ENCODE results near the gene IGF2BP2.
"Not testable (repeated sequence)": the region's sequence is repeated elsewhere in the genome, so short reads cannot be mapped to it uniquely, and the experiment has no call there.

IGF2BP2 gene

DNA sequence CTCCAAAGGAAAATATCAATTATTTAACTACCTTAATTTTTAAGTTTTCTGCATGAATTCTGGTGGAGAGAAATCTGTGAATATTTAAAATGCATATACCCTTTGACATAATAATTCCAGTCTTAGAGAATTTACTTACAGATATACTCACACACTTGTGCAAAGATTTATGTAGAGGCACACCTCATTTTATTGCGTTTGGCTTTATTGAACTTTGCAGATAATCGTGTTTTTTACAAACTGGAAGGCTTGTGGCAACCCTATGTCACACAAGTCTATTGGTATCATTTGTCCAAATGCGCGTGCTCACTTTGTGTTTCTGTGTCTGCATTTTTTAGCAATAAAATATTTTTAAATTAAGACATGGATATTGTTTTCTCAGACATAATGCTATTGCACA is 157.3 kb downstream of the IGF2BP2 start:
- no peak for DNase-seq (ENCODE audit: low read depth in 2 of 2)

DNA sequence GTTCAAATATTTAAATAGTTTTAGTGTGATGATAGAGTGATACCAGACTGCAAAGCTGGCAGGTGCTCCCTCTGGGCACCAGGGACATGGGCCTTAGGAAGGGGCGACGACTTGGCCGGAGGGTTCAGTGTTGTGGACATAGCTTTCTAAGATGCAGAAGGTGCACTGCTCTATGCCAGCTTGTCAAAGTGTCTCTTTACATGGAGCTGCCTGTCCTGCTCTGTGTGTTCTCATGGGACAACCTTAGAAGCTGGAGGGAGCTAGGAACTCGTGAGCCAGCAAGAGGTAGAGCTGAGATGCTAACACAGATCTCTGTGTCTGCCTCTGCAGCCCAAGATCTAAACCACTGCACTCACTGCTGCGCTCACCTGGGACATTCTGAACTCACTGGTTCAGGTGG is 160.9 kb downstream of the IGF2BP2 start:
- no peak for DNase-seq (ENCODE audit: low read depth in 2 of 2)

DNA sequence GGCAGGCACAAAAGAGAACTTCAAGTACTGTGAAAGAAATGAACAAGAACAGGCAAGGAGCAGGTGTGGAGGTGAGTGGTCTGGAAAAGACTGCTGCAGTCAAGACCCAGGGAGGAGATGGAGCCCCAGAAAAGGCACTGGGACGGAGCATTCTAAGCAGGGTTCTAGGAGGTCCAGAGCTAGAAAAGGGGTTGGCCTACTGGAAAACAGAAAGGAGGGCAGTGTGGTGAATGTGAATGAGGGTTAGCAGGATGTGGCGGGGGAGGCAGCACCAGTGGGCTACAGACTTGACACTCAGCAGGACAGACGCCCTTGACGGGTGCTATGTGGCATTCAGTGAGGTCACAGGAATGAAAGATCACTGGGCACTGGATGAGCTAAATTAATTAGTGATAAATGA is 163.1 kb downstream of the IGF2BP2 start:
- DNase-seq (ENCODE audit: low read depth in 2 of 2): no peak

DNA sequence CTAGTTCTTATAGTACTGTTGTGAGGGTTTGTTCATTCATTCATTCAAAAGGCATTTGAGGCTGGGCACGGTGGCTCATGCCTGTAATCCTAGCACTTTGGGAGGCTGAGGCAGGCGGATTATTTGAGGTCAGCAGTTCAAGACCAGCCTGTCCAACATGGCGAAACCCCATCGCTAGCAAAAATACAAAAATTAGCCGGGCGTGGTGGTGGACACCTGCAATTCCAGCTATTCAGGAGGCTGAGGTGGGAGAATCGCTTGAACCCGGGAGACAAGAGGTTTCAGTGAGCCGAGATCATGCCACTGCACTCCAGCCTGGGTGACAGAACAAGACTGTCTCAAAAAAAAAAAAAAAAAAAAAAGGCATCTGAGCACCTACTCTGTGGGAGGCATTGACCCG is 163.5 kb downstream of the IGF2BP2 start:
- DNase-seq (ENCODE audit: low read depth in 2 of 2): not testable (repeated sequence)

DNA sequence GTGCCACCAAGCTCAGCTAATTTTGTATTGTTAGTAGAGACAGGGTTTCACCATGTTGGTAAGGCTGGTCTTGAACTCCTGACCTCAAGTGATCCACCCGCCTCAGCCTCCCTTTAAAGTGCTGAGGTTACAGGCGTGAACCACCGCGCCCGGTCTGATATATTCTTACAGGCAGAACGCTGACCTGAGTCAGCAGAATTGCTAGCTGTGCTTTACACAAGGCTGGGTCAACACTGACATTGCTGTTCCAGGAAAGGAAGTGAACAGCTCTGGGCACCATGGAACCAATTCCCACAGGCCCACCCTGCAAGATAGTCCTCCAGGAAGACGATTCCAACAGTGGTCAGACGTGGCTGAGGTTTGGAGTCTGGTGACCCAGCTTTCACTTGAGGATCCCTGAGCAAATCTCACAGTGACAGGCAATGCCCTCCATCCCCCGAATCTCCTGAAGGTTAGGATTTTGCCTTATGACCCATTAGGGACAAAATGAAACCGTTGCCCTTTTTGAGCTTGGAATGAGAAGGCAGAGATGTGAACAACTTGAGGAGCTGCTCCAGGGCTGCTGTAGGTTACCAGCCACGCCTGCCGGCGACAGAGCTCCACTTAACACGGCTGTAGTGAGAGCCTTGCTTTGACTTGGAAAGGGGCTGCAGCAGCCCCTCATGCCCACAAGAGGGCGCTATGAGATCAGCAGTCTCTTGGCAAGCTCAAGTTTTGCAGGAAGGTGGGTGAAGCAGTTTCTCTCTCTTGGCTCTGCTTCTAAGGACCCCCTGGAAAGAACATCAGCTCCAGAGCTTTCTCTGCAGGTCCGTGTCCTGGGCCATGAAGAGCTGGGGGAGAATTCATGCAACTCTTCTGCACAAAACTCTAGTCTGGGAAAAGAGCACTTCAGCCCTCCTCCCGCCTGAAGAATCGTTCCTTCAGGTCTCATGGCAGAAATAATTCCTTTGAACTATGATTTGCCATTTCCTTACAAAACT is 164.6 kb downstream of the IGF2BP2 start:
- peak; percentile 53 to 58 for DNase-seq (ENCODE audit: low read depth in 2 of 2)

DNA sequence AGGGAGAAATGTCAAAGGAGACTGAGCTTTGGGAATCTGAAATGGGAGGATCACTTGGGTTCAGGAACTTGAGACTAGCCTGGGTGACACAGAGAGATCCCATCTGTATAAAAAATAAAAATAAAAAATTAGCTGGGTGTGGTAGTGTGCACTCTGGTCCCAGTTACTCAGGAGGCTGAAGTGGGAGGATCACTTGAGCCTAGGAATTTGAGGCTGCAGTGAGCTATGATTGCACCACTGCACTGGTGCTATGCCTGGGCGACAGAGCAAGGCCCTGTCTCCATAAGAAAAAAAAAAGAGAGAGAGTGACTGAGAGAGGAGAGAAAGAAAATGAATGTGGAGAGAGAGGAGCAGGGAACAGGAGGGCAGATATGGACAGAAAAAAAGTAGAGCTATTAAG is 165.9 kb downstream of the IGF2BP2 start:
- DNase-seq (ENCODE audit: low read depth in 2 of 2): no peak

DNA sequence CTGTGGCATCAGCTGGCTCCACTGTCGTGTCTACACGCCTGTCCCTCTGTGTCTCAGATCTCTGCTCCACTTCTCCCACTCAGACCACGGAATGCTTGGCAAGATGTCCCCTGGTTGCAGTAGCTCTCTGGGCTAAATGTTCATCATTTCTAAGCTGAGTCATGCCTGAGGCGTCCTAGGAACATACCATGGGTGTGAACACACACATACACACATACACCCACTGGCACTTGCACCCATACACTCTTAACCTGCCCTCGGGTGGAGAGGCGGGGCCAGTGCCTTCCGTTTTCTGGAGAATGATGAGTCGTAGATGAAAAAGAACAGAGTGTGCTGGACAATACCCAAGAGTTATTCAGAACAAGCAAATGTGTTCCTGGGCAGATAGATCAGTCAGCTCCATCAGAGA is 166.3 kb downstream of the IGF2BP2 start:
- DNase-seq (ENCODE audit: low read depth in 2 of 2): no peak

DNA sequence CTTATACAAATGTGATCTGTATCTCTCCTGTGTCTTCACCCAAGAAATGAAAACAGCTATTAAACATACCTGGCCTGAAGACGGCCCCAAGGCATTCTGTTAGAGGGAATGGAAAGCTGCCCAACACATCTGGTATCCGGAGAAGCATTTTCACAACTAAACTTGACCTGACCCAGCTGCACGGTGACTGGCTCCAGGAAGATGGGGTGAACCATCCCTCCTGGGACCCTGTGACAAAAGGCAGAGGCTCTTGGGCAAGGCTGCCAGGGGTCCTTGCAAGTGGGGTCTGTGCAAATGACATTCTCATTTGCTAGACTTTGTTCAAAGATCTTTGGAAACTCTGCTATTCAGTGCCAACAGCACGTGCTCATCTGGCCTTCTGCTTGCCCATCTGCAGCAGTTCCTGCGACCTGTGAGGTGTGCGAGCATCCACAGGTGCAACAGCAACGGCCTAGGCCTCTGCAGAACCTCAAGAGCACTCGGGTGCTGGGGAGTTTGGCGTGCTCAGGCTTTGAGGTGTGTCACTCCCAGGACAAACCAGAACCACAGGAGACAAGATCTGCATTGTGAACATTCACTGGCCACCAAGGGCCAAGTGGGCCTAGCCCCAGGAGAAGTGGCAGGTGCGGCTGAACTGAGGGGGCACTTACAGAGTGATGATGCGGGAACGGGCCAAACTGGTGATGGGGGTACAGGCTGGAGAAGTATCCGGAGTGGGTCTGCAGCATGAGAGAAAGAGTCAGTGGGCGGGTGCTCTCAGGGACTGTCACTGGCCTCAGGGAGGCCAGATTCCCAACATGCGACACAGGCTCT is 166.9 kb downstream of the IGF2BP2 start:
- DNase-seq (ENCODE audit: low read depth in 2 of 2): no peak

DNA sequence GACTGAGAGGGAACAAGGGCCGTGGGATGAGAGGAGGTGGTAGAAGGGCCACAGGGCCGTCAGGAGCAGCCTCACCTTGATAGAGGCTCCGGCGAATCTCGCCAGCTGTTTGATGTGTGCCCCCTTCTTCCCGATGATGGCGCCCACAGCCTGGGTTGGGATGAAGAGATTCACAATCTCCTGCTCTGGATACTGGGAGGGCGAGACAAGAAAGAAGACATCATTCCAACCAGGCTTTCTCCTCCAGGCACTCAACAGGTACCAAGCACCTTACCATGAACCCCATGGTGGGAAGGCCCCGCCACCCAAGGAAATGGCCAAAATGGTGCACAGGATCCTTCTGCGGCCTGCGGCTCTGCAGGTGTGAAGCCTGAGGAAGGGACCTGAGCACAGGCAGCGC is 167.6 kb downstream of the IGF2BP2 start:
- DNase-seq (ENCODE audit: low read depth in 2 of 2): no peak

DNA sequence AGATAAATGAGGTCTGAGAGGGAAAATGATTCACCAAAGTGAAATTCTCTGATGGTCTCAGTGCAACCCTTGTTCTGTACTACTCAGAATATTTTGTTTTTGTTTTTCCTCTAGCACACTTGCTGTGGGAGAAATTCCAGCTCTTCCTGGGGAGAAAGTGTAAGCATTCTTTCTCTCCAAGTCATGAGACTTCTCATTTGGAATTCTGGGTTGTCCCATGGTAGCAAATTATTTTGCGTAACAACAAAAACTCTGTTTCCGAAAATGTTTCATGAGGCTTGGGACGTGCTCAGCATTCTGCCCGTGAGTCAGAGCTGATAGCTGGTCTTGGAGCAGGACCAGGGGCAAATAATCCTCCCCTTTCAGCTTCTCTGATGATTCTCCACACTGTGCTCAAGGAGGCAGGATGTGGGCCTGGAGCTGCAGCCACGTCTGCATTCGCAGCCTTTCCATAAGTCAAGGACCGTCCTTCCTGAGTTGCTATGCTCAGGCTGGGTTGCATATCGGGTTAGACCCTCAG is 168.5 kb downstream of the IGF2BP2 start:
- DNase-seq (ENCODE audit: low read depth in 2 of 2): no peak

DNA sequence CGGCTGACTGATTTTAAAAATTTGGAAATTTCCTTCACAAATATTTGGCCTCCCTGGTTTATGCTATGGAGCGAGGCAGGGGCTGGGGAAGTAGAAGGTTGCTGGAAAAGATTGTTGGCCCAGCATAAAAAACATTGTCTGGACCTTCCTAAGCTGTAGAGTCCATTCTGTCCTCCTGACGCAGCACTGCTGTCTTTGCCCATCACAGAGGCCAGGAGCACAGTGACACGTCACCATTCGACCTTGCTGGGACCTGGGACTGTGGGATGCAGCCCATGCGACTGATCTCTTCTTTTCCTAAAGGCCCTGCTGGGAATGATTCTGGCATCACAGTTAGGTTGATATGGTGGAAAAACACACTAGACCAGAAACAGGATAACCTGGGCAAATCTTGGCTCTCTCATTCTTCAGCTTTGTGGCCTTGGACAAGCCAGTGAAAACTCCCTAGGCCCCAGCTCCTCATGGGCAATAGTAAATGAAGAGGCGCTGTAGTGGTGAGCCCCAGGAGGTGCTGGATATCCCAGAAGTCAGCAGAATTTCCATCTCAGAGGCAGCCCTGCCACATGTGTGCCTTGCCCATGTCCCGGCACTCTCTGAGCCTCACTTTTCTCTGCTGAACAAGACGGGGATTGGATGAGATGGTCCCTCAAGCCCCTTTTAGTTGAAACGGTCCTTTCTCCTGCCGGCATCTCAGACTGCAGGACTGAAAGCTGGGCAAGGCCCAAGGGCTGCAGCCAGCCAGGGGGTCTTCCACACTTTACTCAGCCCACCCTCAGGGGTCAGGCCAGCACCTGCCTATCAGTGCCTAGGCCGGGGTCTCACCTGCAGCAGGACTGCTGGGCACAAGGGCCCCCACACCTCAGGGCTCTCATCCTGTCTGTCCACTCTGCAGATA is 169.2 kb downstream of the IGF2BP2 start:
- no peak for DNase-seq (ENCODE audit: low read depth in 2 of 2)

DNA sequence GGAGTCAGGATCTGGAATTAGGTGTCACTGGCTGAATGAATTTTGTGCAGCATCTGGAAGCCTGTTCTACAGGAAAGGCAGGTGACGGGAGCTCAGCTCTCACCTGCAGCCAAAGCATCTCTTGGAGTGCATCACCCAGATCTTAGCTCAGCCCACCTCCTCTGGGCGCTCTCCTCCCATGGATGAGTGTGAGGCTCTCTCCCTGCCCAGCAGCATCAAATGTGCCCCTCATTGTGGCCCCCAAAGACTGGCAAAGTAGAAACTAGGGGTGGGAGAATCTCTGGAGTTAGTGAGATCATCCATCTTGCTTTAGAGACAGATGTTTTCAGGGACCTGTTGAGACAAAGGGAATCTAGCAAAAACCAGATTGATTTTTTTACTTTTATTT is 170.1 kb downstream of the IGF2BP2 start:
- no peak for DNase-seq (ENCODE audit: low read depth in 2 of 2)

DNA sequence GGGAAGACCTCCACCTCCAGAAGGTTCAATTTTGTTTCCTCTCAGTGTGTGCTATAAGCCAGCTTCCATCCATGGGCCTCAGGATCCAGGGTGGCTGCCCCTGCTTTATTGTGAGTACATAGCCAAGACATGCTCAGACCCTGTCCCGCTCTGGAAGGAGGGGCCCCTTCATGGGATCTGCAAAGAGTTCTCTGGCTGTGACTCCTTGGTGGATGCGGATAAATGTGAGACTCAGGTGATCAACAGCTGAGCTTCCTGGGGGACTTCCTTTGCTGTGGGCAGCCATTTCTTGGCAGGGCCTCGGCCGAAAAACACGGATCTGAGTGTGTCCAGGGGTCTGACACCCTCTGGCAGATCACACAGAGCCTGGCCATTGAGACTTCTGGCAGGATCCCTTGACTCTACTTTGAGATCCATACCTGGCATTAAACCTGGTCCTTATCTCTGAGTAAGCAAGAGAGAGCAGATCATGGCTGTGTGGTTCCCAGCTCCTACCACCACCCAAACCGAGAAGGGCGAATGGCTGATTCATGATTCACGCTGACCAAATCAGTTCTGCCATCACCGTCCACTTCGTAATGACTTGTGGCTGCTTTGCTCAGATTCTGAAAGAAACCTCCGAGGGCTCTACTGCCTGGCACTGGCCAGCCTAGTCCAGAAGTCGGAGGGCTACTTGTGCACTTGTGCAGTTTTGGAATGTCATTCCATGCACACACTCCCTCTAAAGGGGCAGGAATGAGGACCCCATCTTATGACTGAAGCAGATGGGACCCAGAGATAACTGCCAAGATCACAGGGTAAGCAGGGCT is 170.7 kb downstream of the IGF2BP2 start:
- DNase-seq (ENCODE audit: low read depth in 2 of 2): no peak

DNA sequence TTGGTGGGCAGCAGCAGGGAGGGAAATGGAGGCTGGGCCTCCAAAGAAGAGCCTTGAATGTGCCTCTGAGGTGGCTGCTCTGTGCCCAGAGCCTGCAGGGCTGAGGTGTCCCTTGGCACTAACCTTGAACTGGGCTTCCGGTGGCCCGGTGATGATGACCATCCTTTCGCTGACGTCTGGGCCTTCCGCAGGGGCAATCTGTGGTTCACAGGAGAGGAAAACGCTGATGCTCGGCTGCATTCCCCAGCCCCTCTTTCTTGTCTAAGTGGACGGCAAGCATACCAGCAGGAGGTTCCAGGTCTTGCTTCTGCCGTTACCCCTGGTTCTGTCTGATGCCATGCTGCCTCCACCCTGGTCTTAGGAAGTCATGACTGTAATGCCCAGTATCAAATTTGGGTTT is 172.9 kb downstream of the IGF2BP2 start:
- no peak for DNase-seq (ENCODE audit: low read depth in 2 of 2)

DNA sequence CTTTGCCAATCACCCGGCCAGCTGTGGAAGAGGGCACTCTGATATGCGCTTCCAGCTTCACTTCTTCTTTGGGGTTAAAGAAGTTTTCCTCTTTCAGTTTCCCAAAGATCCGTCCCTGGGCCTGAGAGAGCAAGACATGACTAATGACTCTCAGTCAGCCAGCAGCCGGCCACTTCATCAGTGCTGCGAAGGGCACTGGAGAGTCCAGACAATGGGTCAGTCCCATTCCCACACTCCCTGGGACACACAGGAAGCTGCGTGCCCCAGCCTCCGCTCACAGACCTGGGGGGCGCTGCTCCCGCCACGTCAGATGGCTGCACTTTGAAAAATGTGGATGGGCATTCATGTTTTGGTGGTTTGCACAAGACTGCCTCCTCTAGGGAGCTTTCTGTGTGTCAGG is 175.4 kb downstream of the IGF2BP2 start:
- DNase-seq (ENCODE audit: low read depth in 2 of 2): no peak

DNA sequence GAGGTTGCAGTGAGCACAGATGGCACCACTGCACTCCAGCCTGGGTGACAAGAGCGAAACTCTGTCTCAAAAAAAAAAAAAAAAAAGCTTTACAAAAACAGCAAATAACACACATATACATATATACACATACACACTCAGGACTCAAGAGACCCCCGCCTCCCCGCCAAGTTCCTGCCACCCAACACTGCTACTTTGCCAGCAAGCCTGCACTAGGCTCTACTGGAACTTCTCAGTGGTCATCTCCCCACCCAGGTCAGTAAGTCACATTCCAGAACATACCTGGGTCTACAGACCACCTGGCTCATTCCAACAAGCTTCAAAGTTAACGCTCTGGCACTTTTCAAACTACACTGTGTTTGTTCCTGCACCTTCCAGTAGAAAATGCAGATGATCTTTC is 176.4 kb downstream of the IGF2BP2 start:
- DNase-seq (ENCODE audit: low read depth in 2 of 2): no peak

DNA sequence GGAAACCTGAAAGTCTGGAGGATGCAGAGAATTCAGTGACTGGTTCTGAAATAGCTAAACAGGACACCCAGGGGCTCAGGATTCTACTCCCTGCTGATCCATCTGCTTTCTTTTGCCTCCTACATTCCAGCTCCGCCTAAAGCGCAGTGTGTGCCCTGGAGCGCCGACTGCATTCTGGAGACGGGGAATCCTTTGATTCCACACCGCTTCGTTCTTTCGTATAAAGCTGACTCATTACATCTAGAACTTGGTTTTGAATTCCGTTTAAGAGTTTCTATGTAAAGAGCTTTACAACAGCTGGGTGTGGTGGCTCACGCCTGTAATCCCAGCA is 177.0 kb downstream of the IGF2BP2 start:
- DNase-seq (ENCODE audit: low read depth in 2 of 2): no peak

DNA sequence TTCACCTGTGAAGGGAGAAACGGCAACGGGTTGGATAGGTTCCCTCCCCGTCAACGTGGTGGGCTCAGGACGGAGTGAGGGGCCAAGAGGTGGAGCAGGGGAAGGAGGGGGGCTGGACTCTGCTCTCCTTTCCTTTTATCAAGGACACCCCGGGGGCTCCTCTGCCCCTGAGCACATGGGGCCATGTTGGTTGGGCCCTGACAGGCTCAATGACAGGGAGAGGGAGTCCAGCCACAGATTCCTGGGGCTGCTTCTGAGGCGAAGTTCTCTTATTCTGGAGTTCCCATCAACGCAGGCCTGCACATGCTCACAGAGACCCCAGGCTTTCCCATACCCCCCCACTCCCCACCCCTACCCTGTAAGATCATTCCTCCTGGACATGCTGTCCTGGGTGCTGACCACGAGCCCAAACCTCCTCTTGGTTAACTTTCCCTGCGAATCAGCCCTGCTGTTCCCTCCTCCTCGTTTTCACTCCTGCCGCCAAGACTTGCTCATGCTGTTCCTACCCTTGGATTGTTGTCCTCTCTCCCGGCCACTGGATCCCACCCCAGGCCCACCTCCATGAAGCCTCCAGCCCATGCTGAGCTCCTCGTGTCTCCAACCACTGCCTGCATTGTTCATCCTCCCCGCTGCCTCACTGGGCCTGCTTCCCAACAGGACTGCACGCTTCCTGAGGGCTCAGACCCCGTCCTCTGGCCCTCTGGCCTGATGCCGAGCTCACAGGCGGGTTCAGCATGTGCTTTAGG is 177.5 kb downstream of the IGF2BP2 start:
- DNase-seq (ENCODE audit: low read depth in 2 of 2): no peak

DNA sequence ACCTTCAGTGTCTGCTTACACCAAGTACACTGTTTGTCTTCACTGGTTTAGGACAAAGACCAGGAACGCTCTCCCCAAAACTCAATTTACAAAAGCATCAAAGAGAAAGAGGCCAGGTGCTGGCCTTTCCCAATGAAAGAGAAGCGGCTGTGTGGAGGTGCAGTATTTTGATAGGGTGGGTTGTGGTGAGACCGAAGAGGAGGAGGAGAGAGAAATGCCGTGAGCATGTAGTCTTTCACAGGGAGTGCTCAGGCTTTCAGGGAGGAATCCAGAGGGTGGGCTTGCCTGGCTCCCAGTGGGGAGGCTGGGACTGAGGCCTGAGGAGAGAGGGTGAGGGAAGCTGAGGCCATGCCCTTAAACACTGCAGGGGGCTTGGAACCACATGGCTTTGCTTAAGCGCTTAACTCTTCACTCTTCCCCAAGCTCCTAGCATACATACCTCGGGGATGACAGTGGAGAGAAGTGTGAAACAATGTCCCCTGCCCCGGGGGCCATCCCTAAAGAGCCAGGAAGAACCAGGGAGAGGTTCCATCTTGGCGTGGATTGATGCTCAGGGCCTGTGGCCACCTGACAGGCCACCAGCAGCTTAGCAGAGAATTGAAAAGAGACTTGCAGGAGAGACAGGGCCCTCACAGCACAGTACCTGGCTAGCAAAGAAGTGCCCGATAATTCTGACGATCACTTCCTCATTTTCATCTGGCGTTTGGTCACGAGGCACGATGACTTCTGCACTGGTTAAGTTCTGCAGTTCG is 178.3 kb downstream of the IGF2BP2 start:
- DNase-seq (ENCODE audit: low read depth in 2 of 2): no peak
